ENCODE measurements around the gene TGFBR1. TPM values are rescaled to one million over a fixed set of nuclear protein-coding genes. Genes with fewer than 3 reads are reported as not detected.

TGFBR1 gene
- 63.9 and 79.1 TPM in 2 replicates for total RNA-seq
- polyA plus RNA-seq = 30.4 and 78.5 TPM in 2 replicates
- polyA plus RNA-seq (2012) = 20.4 and 45.3 TPM in 2 replicates
- 96.2 and 132 TPM in 2 replicates for polyA minus RNA-seq (ENCODE audit: low replicate concordance)

DNA sequence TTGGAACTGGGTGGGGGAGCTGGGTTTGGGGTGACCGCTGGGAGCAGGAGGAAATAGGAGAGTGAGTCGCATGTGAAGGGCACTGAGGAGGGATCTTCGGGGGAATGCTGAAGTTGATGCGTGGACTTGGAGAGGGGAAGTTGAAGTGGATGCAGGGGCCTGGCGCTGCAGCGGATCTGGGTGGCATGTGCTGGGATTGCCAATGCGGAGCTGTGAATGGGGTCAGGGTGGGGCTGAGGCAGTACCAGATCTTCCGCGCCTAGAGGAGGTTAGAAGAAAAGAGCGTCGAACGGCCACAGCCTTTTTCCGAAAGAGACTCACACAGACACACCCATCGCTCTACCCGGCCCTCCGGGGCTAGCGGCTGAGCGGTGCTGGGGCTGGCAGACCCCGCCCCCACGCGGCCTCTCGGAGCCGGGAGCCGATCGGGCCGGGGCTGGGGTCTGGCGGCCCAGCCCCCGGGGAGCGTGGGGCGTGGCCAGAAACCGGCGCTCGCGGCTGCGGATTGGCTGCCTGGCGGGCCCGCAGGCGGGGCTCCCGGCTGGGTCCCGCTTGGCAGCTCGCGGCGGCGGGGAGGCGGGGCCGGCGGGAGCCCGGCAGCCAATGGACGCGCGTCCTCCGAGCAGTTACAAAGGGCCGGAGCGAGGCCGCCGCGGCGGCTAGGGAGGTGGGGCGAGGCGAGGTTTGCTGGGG, at the start of gene TGFBR1:
Gene TGFBR1 (plus strand): TSS at position 655 of the 693 bp plus-strand sequence. CDS start 93 bp downstream, outside the sequence.
- TF ChIP-seq, protein P1, sequence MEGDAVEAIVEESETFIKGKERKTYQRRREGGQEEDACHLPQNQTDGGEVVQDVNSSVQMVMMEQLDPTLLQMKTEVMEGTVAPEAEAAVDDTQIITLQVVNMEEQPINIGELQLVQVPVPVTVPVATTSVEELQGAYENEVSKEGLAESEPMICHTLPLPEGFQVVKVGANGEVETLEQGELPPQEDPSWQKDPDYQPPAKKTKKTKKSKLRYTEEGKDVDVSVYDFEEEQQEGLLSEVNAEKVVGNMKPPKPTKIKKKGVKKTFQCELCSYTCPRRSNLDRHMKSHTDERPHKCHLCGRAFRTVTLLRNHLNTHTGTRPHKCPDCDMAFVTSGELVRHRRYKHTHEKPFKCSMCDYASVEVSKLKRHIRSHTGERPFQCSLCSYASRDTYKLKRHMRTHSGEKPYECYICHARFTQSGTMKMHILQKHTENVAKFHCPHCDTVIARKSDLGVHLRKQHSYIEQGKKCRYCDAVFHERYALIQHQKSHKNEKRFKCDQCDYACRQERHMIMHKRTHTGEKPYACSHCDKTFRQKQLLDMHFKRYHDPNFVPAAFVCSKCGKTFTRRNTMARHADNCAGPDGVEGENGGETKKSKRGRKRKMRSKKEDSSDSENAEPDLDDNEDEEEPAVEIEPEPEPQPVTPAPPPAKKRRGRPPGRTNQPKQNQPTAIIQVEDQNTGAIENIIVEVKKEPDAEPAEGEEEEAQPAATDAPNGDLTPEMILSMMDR (conservative IDR thresholded peaks at IDR 0.05 in 1 of 2, IDR thresholded peaks at IDR 0.05 in 1 of 2; ENCODE audit: low read depth in 1 of 2, low read length in 2 of 2) = peak in 1 of 2 donors; percentile 4
- no peak for TF ChIP-seq EZH2 (IDR thresholded peaks at IDR 0.05; ENCODE audit: low read length, missing control alignments)

DNA sequence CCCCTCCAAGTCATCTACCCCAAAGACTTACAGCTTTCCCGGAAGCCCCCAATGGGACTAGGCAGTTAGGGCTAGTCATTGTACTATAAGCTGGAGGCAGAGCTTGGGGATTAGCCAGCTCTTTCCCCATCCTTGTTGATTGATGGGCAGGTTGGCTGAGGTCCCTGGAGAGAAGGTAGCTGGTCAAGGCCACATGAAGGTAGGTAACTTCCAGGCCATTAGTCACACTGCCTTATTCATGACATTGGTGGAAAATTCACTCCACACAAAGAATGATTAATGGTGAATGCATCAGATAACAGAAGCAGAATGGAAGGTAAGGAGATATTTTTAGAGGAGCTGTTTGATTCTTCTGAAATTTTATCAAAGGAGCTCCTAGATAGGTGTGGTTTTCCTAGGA, 49.5 kb upstream of the TGFBR1 start:
- Histone ChIP-seq H3K27ac (ENCODE audit: insufficient read depth, low read length) (no peak overlapping the region), H2AFZ (ENCODE audit: low read length) (no peak overlapping the region), H3K4me2 (ENCODE audit: extremely low read depth, insufficient read depth, low read length) (no peak overlapping the region), H3K4me3 (replicated peaks in 1 of 4; ENCODE audit: control extremely low read depth in 1 of 4, insufficient read depth in 1 of 4, low read depth in 3 of 4, low read length in 4 of 4) (no peak overlapping the region), H3K9me3 (ENCODE audit: control insufficient read depth, insufficient read depth, low read depth, low read length) (no peaks in the 10 kb centered on the region), H3K4me1 (ENCODE audit: control insufficient read depth, extremely low read depth, insufficient read depth, low read length) (peaks cover 17% of the 10 kb centered on the region), H3K79me2 (ENCODE audit: control insufficient read depth, insufficient read depth, low read length) (no peaks in the 10 kb centered on the region), H3K36me3 (ENCODE audit: control insufficient read depth, insufficient read depth, low read length) (no peaks in the 10 kb centered on the region), H3K9ac (ENCODE audit: insufficient read depth, low read length) (no peak overlapping the region), H3K27me3 (ENCODE audit: control insufficient read depth, insufficient read depth, low read length) (no peaks in the 10 kb centered on the region), H4K20me1 (ENCODE audit: control insufficient read depth, extremely low read depth, insufficient read depth, low read length) (no peaks in the 10 kb centered on the region)
- no peak for TF ChIP-seq EZH2 (IDR thresholded peaks at IDR 0.05; ENCODE audit: low read length, missing control alignments)
- TF ChIP-seq, protein P1 (conservative IDR thresholded peaks at IDR 0.05 in 1 of 2, IDR thresholded peaks at IDR 0.05 in 1 of 2; ENCODE audit: low read depth in 1 of 2, low read length in 2 of 2) = no peak
- DNase-seq (ENCODE audit: low read depth in 2 of 2) = peak in 1 of 2 donors; percentile 90

More for the DNA sequence above, at the start of gene TGFBR1:
- H3K4me1 ChIP-seq (ENCODE audit: control insufficient read depth, extremely low read depth, insufficient read depth, low read length) = peaks cover 11% of the 10 kb centered on the region
- H3K79me2 ChIP-seq (ENCODE audit: control insufficient read depth, insufficient read depth, low read length) = peaks cover 27% of the 10 kb centered on the region
- no peaks in the 10 kb centered on the region for H3K9me3 ChIP-seq (ENCODE audit: control insufficient read depth, insufficient read depth, low read depth, low read length)
- H4K20me1 ChIP-seq (ENCODE audit: control insufficient read depth, extremely low read depth, insufficient read depth, low read length) = no peaks in the 10 kb centered on the region
- no peaks in the 10 kb centered on the region for H3K36me3 ChIP-seq (ENCODE audit: control insufficient read depth, insufficient read depth, low read length)
- H2AFZ ChIP-seq (ENCODE audit: low read length) = peak within 1 kb of the TSS; percentile 80
- peak within 1 kb of the TSS; percentile 89 for H3K27ac ChIP-seq (ENCODE audit: insufficient read depth, low read length)
- peak within 1 kb of the TSS; percentile 75 to 87 (median 80) for H3K4me3 ChIP-seq (replicated peaks in 1 of 4; ENCODE audit: control extremely low read depth in 1 of 4, insufficient read depth in 1 of 4, low read depth in 3 of 4, low read length in 4 of 4)
- peak; percentile 86 to 89 for DNase-seq (ENCODE audit: low read depth in 2 of 2)
- H3K9ac ChIP-seq (ENCODE audit: insufficient read depth, low read length) = peak within 1 kb of the TSS; percentile 94
- no peaks in the 10 kb centered on the region for H3K27me3 ChIP-seq (ENCODE audit: control insufficient read depth, insufficient read depth, low read length)
- peak within 1 kb of the TSS; percentile 92 for H3K4me2 ChIP-seq (ENCODE audit: extremely low read depth, insufficient read depth, low read length)

DNA sequence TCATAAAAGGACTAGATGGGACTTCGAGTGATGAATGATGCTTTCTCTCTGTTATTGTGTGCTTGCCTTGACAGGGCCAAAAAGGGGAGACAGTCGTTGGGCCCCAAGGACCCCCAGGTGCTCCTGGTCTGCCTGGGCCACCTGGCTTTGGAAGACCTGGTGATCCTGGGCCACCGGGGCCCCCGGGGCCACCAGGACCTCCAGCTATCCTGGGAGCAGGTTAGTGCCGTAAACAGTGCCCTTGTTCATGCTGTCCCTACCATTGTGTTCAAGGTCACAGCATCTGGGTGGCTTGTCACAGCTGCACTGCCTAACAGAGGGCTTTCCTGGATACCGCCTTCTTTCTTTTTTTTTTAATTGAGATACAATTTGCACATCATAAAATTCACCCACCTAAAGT, 48.7 kb upstream of the TGFBR1 start:
- Histone ChIP-seq H3K4me3 (replicated peaks in 1 of 4; ENCODE audit: control extremely low read depth in 1 of 4, insufficient read depth in 1 of 4, low read depth in 3 of 4, low read length in 4 of 4) (no peak overlapping the region), H3K4me2 (ENCODE audit: extremely low read depth, insufficient read depth, low read length) (no peak overlapping the region), H3K4me1 (ENCODE audit: control insufficient read depth, extremely low read depth, insufficient read depth, low read length) (peaks cover 17% of the 10 kb centered on the region), H3K36me3 (ENCODE audit: control insufficient read depth, insufficient read depth, low read length) (no peaks in the 10 kb centered on the region), H3K27me3 (ENCODE audit: control insufficient read depth, insufficient read depth, low read length) (no peaks in the 10 kb centered on the region), H3K27ac (ENCODE audit: insufficient read depth, low read length) (no peak overlapping the region), H3K9ac (ENCODE audit: insufficient read depth, low read length) (no peak overlapping the region), H3K9me3 (ENCODE audit: control insufficient read depth, insufficient read depth, low read depth, low read length) (no peaks in the 10 kb centered on the region), H3K79me2 (ENCODE audit: control insufficient read depth, insufficient read depth, low read length) (no peaks in the 10 kb centered on the region), H2AFZ (ENCODE audit: low read length) (no peak overlapping the region), H4K20me1 (ENCODE audit: control insufficient read depth, extremely low read depth, insufficient read depth, low read length) (no peaks in the 10 kb centered on the region)
- no peak for DNase-seq (ENCODE audit: low read depth in 2 of 2)
- no peak for TF ChIP-seq EZH2 (IDR thresholded peaks at IDR 0.05; ENCODE audit: low read length, missing control alignments)
- TF ChIP-seq, protein P1 (conservative IDR thresholded peaks at IDR 0.05 in 1 of 2, IDR thresholded peaks at IDR 0.05 in 1 of 2; ENCODE audit: low read depth in 1 of 2, low read length in 2 of 2) = no peak
